SH-SY5Y (cell line): ENCODE results near the gene SLC38A3.

Source experiments
- GATA2 ChIP-seq: IDR thresholded peaks from 2 replicates; pipeline ENCODE4 v1.6.1; 2011; ENCODE audit warnings: mild to moderate bottlenecking, low read depth, low read length
- GATA3 ChIP-seq: IDR thresholded peaks from 2 replicates; pipeline ENCODE4 v1.6.1; 2011; ENCODE audit warnings: low read depth, mild to moderate bottlenecking, low read length, moderate library complexity

SLC38A3 gene

GRCh38 chr3:50207359-50208042 lies 2.4 kb downstream of the SLC38A3 start:
- no peak for TF ChIP-seq GATA2
- no peak for TF ChIP-seq GATA3

GRCh38 chr3:50208677-50209344 lies 3.7 kb downstream of the SLC38A3 start:
- TF ChIP-seq GATA3 (no peak), GATA2 (no peak)

- TF ChIP-seq GATA2 (no peak), GATA3 (no peak)
These were observed 5.1 kb downstream of the SLC38A3 start for GRCh38 chr3:50210176-50210509.

- TF ChIP-seq GATA3 (no peak), GATA2 (no peak)
These were observed 5.7 kb downstream of the SLC38A3 start for GRCh38 chr3:50210510-50211367.

GRCh38 chr3:50211930-50212329 lies 6.9 kb downstream of the SLC38A3 start:
- TF ChIP-seq GATA2 (no peak), GATA3 (no peak)

- no peak for TF ChIP-seq GATA3
- no peak for TF ChIP-seq GATA2
These were observed 7.4 kb downstream of the SLC38A3 start for GRCh38 chr3:50212502-50212901.

GRCh38 chr3:50212971-50213370 lies 7.9 kb downstream of the SLC38A3 start:
- TF ChIP-seq GATA2, result no peak
- TF ChIP-seq GATA3, result no peak

- no peak for TF ChIP-seq GATA3
These were observed 8.3 kb downstream of the SLC38A3 start for GRCh38 chr3:50213373-50213772.

GRCh38 chr3:50214824-50215223 lies 9.8 kb downstream of the SLC38A3 start:
- TF ChIP-seq GATA3 (no peak), GATA2 (no peak)

GRCh38 chr3:50215529-50215928 lies 10.5 kb downstream of the SLC38A3 start:
- TF ChIP-seq GATA3 (no peak), GATA2 (no peak)

GRCh38 chr3:50217681-50218080 lies 12.6 kb downstream of the SLC38A3 start:
- no peak for TF ChIP-seq GATA3
- TF ChIP-seq GATA2, result no peak

GRCh38 chr3:50218448-50218847 lies 13.4 kb downstream of the SLC38A3 start:
- no peak for TF ChIP-seq GATA2
- no peak for TF ChIP-seq GATA3

GRCh38 chr3:50219285-50219684 lies 14.2 kb downstream of the SLC38A3 start:
- TF ChIP-seq GATA2 (no peak), GATA3 (no peak)

- TF ChIP-seq GATA2 (no peak), GATA3 (no peak)
These were observed 15.0 kb downstream of the SLC38A3 start for GRCh38 chr3:50220109-50220508.

- TF ChIP-seq GATA2, result no peak
- TF ChIP-seq GATA3, result no peak
These were observed 16.0 kb downstream of the SLC38A3 start for GRCh38 chr3:50221051-50221410.
